Neural cell (in vitro differentiated cells): ENCODE measurements around the gene EN1.

Experiments
- CTCF ChIP-seq: fragments of 450-650 bp; IDR thresholded peaks from 2 replicates; pipeline ENCODE4 v1.5.1; 2014; ENCODE audit warnings: antibody characterized with exemption, mild to moderate bottlenecking, moderate library complexity; ENCODE audit not compliant: poor library complexity, severe bottlenecking
- EP300 ChIP-seq: fragments of 450-650 bp; conservative IDR thresholded peaks from 2 replicates; pipeline ENCODE4 v1.6.1; 2014; ENCODE audit warnings: antibody characterized with exemption, mild to moderate bottlenecking, moderate library complexity; ENCODE audit not compliant: poor library complexity, severe bottlenecking
- EZH2 ChIP-seq: fragments of 200-600, 300-800 bp; shearing (Covaris generic), sonication (generic); IDR thresholded peaks from 2 replicates; pipeline ENCODE4 v1.6.1; 2014; ENCODE audit warnings: antibody characterized with exemption, low read length, borderline replicate concordance, mild to moderate bottlenecking; ENCODE audit not compliant: insufficient read depth, poor library complexity, severe bottlenecking
- MXI1 ChIP-seq: fragments of 450-650 bp; conservative IDR thresholded peaks from 2 replicates; pipeline ENCODE4 v1.6.1; 2014; ENCODE audit warnings: antibody characterized with exemption, mild to moderate bottlenecking; ENCODE audit not compliant: poor library complexity, severe bottlenecking
- POLR2AphosphoS5 ChIP-seq: IDR thresholded peaks from 2 replicates; pipeline ENCODE4 v1.6.1; 2012
- RAD21 ChIP-seq: fragments of 450-650 bp; conservative IDR thresholded peaks from 2 replicates; pipeline ENCODE4 v1.6.1; 2014; ENCODE audit warnings: antibody characterized with exemption, mild to moderate bottlenecking, moderate library complexity
- REST ChIP-seq: IDR thresholded peaks from 2 replicates; pipeline ENCODE4 v1.6.1; 2012; ENCODE audit warnings: borderline replicate concordance
- SMC3 ChIP-seq: fragments of 450-650 bp; conservative IDR thresholded peaks from 2 replicates; pipeline ENCODE4 v1.6.1; 2014; ENCODE audit warnings: antibody characterized with exemption, mild to moderate bottlenecking, moderate library complexity; ENCODE audit not compliant: poor library complexity
- TAF1 ChIP-seq: IDR thresholded peaks from 2 replicates; pipeline ENCODE4 v1.6.1; 2012; ENCODE audit warnings: low read depth

GRCh38 chr2:118810766-118811165, 36.7 kb downstream of the EN1 start:
- no peak for TF ChIP-seq CTCF
- TF ChIP-seq EZH2, result no peak
- no peak for TF ChIP-seq TAF1
- TF ChIP-seq SMC3, result no peak
- no peak for TF ChIP-seq RAD21
- TF ChIP-seq POLR2AphosphoS5, result no peak
- no peak for TF ChIP-seq REST
- TF ChIP-seq EP300, result no peak
- TF ChIP-seq MXI1, result no peak
